ENCODE results near the gene SYNDIG1L.
"Not testable (repeated sequence)": the region's sequence is repeated elsewhere in the genome, so short reads cannot be mapped to it uniquely, and the experiment has no call there.

SYNDIG1L gene

GRCh38 chr14:74426202-74426582 lies at the start of gene SYNDIG1L:
Gene SYNDIG1L, minus strand, starts transcription at chr14:74426210. Its CDS starts 16,466 bp downstream, at chr14:74409744.
- Mint-ChIP-seq H3K4me1 (ENCODE audit: low read depth) (peaks cover 5% of the 10 kb centered on the region), H3K9me3 (ENCODE audit: low read depth) (no peaks in the 10 kb centered on the region), H3K27me3 (peaks cover 35% of the 10 kb centered on the region), H3K36me3 (no peaks in the 10 kb centered on the region), H3K27ac (peak within 1 kb of the TSS; percentile 34), H3K4me3 (peak within 1 kb of the TSS; percentile 71)

DNA sequence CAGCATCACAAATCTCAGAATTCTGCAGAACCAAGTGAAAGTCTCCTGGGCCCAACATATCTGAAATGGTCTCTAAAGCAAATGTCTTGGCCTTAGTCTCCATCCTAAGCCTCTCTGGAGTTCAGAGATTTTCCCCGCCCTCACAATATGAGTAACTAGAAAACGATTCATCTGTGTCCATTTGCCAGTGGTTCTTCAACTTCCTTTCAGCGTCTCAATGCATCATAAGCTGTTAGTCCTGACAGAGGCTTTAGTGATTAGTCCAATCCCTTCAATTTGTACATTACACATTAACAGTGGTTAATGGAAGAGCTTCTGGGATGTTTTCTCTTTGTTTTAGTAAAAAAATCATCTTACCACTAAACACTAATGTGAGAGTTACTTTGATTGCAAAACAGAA lies 49.7 kb upstream of the SYNDIG1L start:
- Mint-ChIP-seq H3K9me3 (ENCODE audit: low read depth) (no peaks in the 10 kb centered on the region), H3K4me1 (ENCODE audit: low read depth) (no peaks in the 10 kb centered on the region), H3K36me3 (peaks cover 2% of the 10 kb centered on the region), H3K27ac (no peak overlapping the region), H3K4me3 (no peak overlapping the region), H3K27me3 (no peaks in the 10 kb centered on the region)

DNA sequence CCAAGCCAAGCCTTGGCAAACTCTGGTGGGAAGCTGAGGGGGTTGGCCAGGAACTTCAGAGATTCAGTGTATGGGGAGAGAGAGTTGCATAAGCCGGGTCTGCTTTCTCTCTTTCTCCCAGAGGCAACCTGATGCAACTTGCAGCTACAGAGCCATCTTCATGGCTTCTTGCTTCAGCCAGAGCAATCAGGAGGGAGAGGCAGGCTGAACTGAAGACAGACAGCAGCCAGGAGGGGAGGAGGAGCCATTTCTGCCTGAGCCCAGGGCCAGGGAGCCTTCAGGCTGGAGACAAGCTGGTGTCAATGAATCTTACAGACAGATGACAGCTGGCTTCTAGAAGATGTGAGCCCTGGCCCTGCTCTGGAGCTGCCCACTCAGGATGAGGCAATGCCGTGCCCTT lies 48.4 kb upstream of the SYNDIG1L start:
- no peak overlapping the region for H3K27ac Mint-ChIP-seq
- H3K36me3 Mint-ChIP-seq: peaks cover 2% of the 10 kb centered on the region
- no peaks in the 10 kb centered on the region for H3K27me3 Mint-ChIP-seq
- H3K4me3 Mint-ChIP-seq: no peak overlapping the region
- H3K4me1 Mint-ChIP-seq (ENCODE audit: low read depth): no peaks in the 10 kb centered on the region
- no peaks in the 10 kb centered on the region for H3K9me3 Mint-ChIP-seq (ENCODE audit: low read depth)

DNA sequence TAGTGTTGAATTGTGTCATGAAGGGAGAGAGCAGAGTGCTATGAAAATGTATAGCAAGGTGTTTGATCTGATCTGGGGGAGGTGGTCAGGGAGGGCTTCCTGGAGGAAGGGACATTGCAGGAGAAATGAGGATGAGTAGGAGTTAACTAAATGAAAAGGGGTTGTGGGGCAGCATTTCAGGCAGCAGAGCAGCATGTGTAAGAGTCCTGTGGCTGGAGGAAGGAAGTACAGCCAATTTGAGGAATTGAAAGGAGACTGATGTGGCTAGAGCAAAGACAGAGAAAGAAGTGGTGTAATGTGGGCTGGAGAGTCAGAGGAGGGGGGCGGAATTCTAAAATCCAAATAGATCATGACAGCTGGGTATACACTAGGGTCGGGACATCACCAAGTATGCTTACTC lies 46.6 kb upstream of the SYNDIG1L start:
- Mint-ChIP-seq H3K4me3 (no peak overlapping the region), H3K9me3 (ENCODE audit: low read depth) (no peaks in the 10 kb centered on the region), H3K36me3 (peaks cover 2% of the 10 kb centered on the region), H3K27ac (no peak overlapping the region), H3K4me1 (ENCODE audit: low read depth) (no peaks in the 10 kb centered on the region), H3K27me3 (no peaks in the 10 kb centered on the region)

DNA sequence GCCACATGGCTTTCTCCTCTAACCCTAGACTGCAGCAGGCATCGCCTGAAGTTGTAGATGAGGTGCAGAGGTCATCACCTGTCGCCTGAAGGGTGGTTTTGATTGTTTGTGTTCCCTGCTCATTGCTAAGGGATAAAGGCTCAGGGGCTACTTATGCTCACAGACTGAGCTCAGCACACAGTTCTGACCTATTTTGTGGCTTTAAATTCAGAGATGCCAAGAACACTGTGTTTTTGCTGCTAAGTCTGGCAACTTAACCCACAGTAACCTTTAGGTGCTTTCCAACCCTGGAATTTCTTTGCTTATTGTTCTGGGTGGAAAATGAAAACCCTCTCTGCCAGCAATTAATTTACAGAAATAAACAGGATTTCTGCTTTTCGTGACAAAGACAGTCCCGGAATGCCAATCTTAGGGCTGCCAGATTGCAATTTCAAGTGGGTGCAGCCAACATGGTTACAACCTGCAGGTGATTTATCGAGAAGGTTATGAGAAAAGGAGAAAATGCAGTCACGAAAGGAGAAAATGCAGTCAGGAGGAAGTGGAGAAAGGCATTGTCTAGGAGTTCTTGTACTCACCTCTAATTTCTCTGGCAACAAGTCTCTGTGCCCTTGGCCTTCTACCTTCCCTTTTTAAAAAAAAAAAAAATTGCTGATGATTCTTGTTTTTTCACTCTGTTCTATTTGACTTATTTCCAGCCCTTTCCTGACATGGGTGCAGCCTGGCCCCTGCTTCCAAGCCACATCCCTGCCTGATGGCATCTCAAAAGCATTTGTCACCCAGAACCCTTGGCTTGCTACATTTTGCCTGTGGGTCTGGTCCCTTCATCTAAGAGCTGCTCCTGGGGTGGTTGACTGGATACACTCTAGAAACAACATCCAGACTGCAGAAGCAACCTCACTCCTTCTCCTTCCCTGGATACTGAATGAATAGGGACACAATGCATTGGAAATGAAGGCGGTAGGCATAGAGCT lies 43.8 kb upstream of the SYNDIG1L start:
- Mint-ChIP-seq H3K9me3 (ENCODE audit: low read depth) (no peaks in the 10 kb centered on the region), H3K27me3 (no peaks in the 10 kb centered on the region), H3K4me1 (ENCODE audit: low read depth) (no peaks in the 10 kb centered on the region), H3K4me3 (no peak overlapping the region), H3K27ac (no peak overlapping the region), H3K36me3 (no peaks in the 10 kb centered on the region)

DNA sequence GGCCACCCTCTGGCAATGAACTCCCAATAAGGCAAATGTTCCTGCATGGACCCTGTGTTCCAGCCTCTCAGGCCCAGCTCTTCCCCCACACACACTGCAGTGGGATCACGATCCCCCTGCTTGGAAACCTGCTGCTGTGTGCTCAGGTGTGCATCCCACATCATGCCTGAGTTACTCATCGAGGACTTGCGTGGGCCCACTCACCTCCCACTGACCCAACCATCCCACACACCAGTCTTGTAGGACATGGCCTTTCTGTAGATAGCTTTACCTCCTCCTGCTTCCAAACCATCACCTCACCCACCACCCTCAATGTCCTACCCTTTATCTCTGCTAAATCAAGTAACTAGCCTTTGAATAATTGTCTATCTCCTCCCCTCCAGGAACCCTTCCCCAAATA lies 42.5 kb upstream of the SYNDIG1L start:
- Mint-ChIP-seq H3K9me3 (ENCODE audit: low read depth) (no peaks in the 10 kb centered on the region), H3K4me1 (ENCODE audit: low read depth) (no peaks in the 10 kb centered on the region), H3K36me3 (no peaks in the 10 kb centered on the region), H3K27me3 (no peaks in the 10 kb centered on the region), H3K4me3 (no peak overlapping the region), H3K27ac (no peak overlapping the region)

DNA sequence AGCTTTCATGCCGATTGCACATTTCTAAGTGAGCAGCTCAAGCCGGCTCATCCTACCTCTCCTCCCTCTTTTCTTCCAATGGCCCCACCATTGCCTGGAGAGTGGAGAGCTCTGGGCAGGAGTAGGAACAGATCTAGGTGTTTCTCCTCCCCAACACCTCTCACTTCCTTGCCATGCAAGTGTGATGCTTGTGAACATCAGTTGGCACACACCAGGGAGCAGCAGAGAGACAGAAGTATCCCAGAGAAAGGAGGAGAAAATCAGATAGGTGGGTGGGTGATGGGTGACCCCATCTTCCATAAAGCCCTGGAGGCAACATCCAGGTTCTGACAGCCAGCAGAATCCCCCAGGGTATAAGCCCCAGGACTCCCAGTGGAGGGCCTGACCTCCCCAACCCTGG lies 39.3 kb upstream of the SYNDIG1L start:
- no peaks in the 10 kb centered on the region for H3K9me3 Mint-ChIP-seq (ENCODE audit: low read depth)
- no peaks in the 10 kb centered on the region for H3K36me3 Mint-ChIP-seq
- no peaks in the 10 kb centered on the region for H3K4me1 Mint-ChIP-seq (ENCODE audit: low read depth)
- H3K27me3 Mint-ChIP-seq: no peaks in the 10 kb centered on the region
- no peak overlapping the region for H3K27ac Mint-ChIP-seq
- no peak overlapping the region for H3K4me3 Mint-ChIP-seq

- Mint-ChIP-seq H3K27ac (no peak overlapping the region), H3K36me3 (no peaks in the 10 kb centered on the region), H3K9me3 (ENCODE audit: low read depth) (no peaks in the 10 kb centered on the region), H3K4me1 (ENCODE audit: low read depth) (no peaks in the 10 kb centered on the region), H3K27me3 (peaks cover 4% of the 10 kb centered on the region), H3K4me3 (no peak overlapping the region)
These were observed 38.8 kb upstream of the SYNDIG1L start for GRCh38 chr14:74464785-74465184.

GRCh38 chr14:74463697-74464096 lies 37.7 kb upstream of the SYNDIG1L start:
- Mint-ChIP-seq H3K4me1 (ENCODE audit: low read depth) (no peaks in the 10 kb centered on the region), H3K4me3 (no peak overlapping the region), H3K27me3 (peaks cover 4% of the 10 kb centered on the region), H3K36me3 (no peaks in the 10 kb centered on the region), H3K27ac (no peak overlapping the region), H3K9me3 (ENCODE audit: low read depth) (no peaks in the 10 kb centered on the region)

DNA sequence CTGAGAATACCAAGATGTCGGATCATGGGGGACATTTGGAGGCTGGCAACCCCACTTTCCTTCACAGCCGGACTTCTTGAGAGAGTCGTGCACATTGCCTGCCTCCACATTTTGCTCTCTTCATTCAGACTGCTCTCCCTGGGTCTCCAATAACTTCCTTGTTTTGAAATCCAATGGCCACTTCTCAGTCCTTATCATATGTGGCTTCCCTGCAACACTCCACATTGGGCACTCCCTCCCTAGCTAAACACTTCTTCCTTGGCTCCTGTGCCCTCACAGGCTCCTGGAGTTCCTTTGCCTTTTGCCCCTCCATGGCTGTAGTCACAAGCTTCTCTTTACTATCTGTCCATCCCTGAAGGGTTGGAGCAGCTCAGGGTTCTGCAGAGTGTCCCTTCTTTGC lies 37.0 kb upstream of the SYNDIG1L start:
- no peak overlapping the region for H3K27ac Mint-ChIP-seq
- H3K4me1 Mint-ChIP-seq (ENCODE audit: low read depth): no peaks in the 10 kb centered on the region
- H3K27me3 Mint-ChIP-seq: peaks cover 4% of the 10 kb centered on the region
- no peak overlapping the region for H3K4me3 Mint-ChIP-seq
- H3K36me3 Mint-ChIP-seq: no peaks in the 10 kb centered on the region
- no peaks in the 10 kb centered on the region for H3K9me3 Mint-ChIP-seq (ENCODE audit: low read depth)

- Mint-ChIP-seq H3K4me3 (no peak overlapping the region), H3K36me3 (no peaks in the 10 kb centered on the region), H3K9me3 (ENCODE audit: low read depth) (no peaks in the 10 kb centered on the region)
These were observed 34.0 kb upstream of the SYNDIG1L start for GRCh38 chr14:74459976-74460375.

DNA sequence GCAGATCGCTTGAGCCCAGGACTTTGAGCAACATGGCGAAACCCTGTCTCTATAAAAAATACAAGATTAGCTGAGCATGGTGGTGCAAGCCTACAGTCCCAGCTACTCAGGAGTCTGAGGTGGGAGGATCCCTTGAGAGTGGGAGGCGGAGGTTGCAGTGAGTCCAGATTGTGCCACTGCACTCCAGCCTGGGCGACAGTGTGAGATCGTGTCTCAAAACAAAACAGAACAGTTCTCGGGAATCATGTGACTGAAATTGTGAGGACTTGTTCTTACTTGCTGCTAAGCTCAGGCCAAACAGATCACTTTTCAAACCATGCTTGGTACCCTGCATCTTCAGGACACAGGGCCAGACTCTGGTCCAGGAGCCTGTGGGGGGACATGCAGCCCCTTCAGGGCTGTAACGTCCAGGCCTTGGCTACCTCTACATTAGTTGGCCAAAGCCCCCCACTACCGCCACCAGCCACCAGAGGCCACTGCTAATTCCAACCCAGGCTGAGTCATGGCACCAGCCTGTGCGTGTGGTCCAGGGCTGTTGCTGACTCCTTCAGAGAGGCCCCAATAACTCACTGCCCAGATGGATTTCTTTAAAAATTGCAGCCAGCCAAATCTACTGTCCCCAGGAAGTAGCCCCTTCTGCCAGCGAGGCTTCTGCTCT lies 33.4 kb upstream of the SYNDIG1L start:
- H3K27me3 Mint-ChIP-seq: peaks cover 4% of the 10 kb centered on the region
- H3K27ac Mint-ChIP-seq: no peak overlapping the region
- H3K9me3 Mint-ChIP-seq (ENCODE audit: low read depth): no peaks in the 10 kb centered on the region
- H3K4me3 Mint-ChIP-seq: no peak overlapping the region
- H3K36me3 Mint-ChIP-seq: no peaks in the 10 kb centered on the region
- H3K4me1 Mint-ChIP-seq (ENCODE audit: low read depth): no peaks in the 10 kb centered on the region

More at GRCh38 chr14:74459976-74460375, 34.0 kb upstream of the SYNDIG1L start:
- H3K27ac Mint-ChIP-seq: no peak overlapping the region
- peaks cover 4% of the 10 kb centered on the region for H3K27me3 Mint-ChIP-seq
- H3K4me1 Mint-ChIP-seq (ENCODE audit: low read depth): no peaks in the 10 kb centered on the region

- no peak overlapping the region for H3K27ac Mint-ChIP-seq
- H3K4me3 Mint-ChIP-seq: no peak overlapping the region
- peaks cover 4% of the 10 kb centered on the region for H3K27me3 Mint-ChIP-seq
- H3K9me3 Mint-ChIP-seq (ENCODE audit: low read depth): no peaks in the 10 kb centered on the region
- no peaks in the 10 kb centered on the region for H3K4me1 Mint-ChIP-seq (ENCODE audit: low read depth)
- H3K36me3 Mint-ChIP-seq: peaks cover 2% of the 10 kb centered on the region
These were observed 31.5 kb upstream of the SYNDIG1L start for GRCh38 chr14:74457565-74457895.

DNA sequence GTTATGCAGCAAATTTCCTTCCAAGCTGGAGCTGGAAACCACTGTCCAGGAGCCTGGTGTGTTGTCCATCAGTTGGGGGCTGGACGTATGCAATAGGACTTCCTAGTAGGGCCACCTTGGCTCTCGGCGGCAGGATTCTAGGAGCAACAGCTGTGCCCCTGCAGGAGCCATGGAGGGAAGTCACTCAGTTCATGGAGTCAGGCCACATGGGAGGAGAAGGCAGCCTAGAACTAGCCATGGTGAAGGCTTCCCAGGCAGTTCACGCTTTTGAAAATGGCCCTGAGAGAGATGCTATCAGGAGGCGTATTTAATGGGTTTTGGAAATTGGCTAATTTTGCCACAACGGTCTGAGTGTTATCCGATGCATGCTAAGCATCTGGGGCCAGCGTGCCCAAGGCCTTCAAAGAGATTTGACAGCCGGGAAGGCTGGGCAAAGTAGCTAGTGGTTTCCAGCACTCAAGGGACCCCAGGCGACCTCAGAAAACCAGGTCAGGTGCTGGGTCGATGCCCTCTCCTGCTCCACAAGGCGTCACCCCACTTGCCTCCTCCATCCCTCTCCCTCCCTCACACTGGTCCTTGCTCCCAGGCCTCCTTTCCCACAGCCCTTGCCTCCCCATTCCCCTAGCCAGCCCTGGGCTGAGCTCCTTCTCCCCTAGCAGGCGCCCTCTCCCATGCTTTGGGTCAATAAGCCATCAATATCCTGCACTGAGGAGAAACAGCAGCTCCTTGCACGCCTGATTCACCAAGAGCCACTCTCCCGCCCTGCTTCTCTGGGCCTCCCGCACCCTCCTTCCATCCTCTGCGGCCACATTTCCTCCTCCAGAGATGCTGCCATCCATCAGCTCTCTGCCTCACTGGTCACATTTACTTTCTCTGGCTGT lies 30.9 kb upstream of the SYNDIG1L start:
- H3K9me3 Mint-ChIP-seq (ENCODE audit: low read depth): no peaks in the 10 kb centered on the region
- H3K27me3 Mint-ChIP-seq: peaks cover 4% of the 10 kb centered on the region
- no peak overlapping the region for H3K4me3 Mint-ChIP-seq
- H3K36me3 Mint-ChIP-seq: peaks cover 2% of the 10 kb centered on the region
- no peak overlapping the region for H3K27ac Mint-ChIP-seq
- H3K4me1 Mint-ChIP-seq (ENCODE audit: low read depth): no peaks in the 10 kb centered on the region

DNA sequence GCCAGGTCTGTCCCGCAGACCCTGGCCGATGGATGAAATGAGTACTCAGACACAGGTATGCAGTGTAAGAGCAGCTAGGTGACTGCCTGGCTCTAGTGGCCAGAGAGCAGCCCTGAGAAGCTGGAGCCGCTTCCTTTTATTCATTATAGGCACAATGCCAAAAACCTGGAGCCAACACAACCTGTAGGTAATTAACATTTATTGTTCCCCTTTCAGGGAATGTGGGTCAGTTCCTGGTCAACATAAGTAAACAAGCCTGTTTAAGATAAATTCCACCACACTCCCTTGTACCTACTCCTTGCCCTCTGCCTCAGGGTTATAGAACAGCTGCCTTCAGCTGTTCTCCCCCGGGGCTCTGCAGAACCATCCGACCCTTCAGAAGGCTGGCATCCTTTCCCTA lies 28.4 kb upstream of the SYNDIG1L start:
- H3K27me3 Mint-ChIP-seq; H3K27ac Mint-ChIP-seq; H3K36me3 Mint-ChIP-seq; H3K9me3 Mint-ChIP-seq (ENCODE audit: low read depth); H3K4me1 Mint-ChIP-seq (ENCODE audit: low read depth); H3K4me3 Mint-ChIP-seq: not testable (repeated sequence)
